Heart left ventricle (tissue), 16 donors: ENCODE results near the gene TMEM89. TPM values are rescaled to one million over a fixed set of nuclear protein-coding genes. Genes with fewer than 3 reads are reported as not detected.
A peak's percentile ranks its signal among the peaks of the same experiment; 100 is the strongest.

Experiments used
- ATAC-seq, 4 donors: fragments of 200-7000 bp; cut with Tn5 transposase; one replicate each; pipeline ENCODE4 v1.9.1; 2020 to 2022; ENCODE audit warnings: moderate library complexity in 4 of 4, mild to moderate bottlenecking in 3 of 4, moderate number of reproducible peaks in 1 of 4
- DNase-seq, 5 donors: peaks; one replicate each; pipeline ENCODE4 v3.0.0-alpha.2; 2020
- H3K27ac ChIP-seq, 12 donors: fragments of 200-600 bp; sonication (generic) in 4 of 12; one replicate each; pipeline versions ENCODE4 v1.5.0 to v1.8.0; 2016 to 2022; ENCODE audit warnings: mild to moderate bottlenecking in 2 of 12
- H3K27me3 ChIP-seq, 9 donors: fragments of 200-600 bp; sonication (generic) in 2 of 9; one replicate each; pipeline versions ENCODE4 v1.5.1 to v1.8.0; 2016 to 2022; ENCODE audit warnings: mild to moderate bottlenecking in 3 of 9
- H3K36me3 ChIP-seq, 9 donors: fragments of 200-600 bp; sonication (generic) in 2 of 9; one replicate each; pipeline versions ENCODE4 v1.5.0 to v1.8.0; 2018 to 2022; ENCODE audit warnings: mild to moderate bottlenecking in 2 of 9
- H3K4me1 ChIP-seq, 12 donors: fragments of 200-600 bp; sonication (generic) in 4 of 12; one replicate each; pipeline versions ENCODE4 v1.5.0 to v1.8.0; 2016 to 2022; ENCODE audit warnings: mild to moderate bottlenecking in 3 of 12
- H3K4me3 ChIP-seq, 12 donors: fragments of 200-600 bp; sonication (generic) in 4 of 12; one replicate each; pipeline versions ENCODE4 v1.5.0 to v1.8.0; 2017 to 2022; ENCODE audit warnings: mild to moderate bottlenecking in 9 of 12, moderate library complexity in 4 of 12
- H3K9me3 ChIP-seq, 12 donors: fragments of 200-600 bp; sonication (generic) in 4 of 12; one replicate each; pipeline versions ENCODE4 v1.5.0 to v1.8.0; 2016 to 2022; ENCODE audit warnings: mild to moderate bottlenecking in 1 of 12
- POLR2A ChIP-seq, 2 donors: fragments of 450-650 bp; IDR thresholded peaks; one replicate each; pipeline ENCODE4 v1.6.1; 2017; ENCODE audit warnings: antibody characterized with exemption in 2 of 2, mild to moderate bottlenecking in 2 of 2, moderate library complexity in 2 of 2
- WGBS, 4 donors: extraction: QIAGEN DNeasy Blood & Tissue Kit in 2 of 4; methylation state at CpG; one replicate each; pipeline versions ENCODE4 v1.1.5 to v1.1.7; 2013 to 2018; 5-methylcytosine and 5-hydroxymethylcytosine counted together
- intact Hi-C, 10 donors: fragments of 100-400 bp; cut with DNase I; formaldehyde crosslinking; loops; one replicate each; pipeline versions ENCODE4 v1.11.1 to v1.14.2; 2022
- polyA plus RNA-seq, 2 donors: library from polyadenylated mRNA; stranded (reverse); fragments of 200-250 nt; gene quantifications; one replicate each; pipeline ENCODE4 v1.2.3, GENCODE V29; 2013
- total RNA-seq, 9 donors: library from RNA; depleted of rRNA in 2 of 9; stranded (reverse); fragments of >200 nt in 2 of 9; fragmentation: NEBNext Ultra II Directional in 3 of 9; extraction: Animal tissue kit (Norgen Biotek cat#: 25700) in 3 of 9; gene quantifications; one replicate each; pipeline versions ENCODE4 v1.1.0 to v1.2.4, GENCODE V29; 2016 to 2023
- TF ChIP-seq, protein P1 (sequence below), 12 donors: fragments of 200-600 bp; sonication (generic) in 4 of 12; IDR thresholded peaks; one replicate each; pipeline versions ENCODE4 v1.5.0 to v1.8.0; 2018 to 2022; ENCODE audit warnings: antibody characterized with exemption in 12 of 12, mild to moderate bottlenecking in 5 of 12
- donor health status: ischemic (EF 13 %, LVEDD 7.1; RV severe dilation, severe dysfunction).
- donor health status: healthy with polysubstance abuse.
- donor health status: DM: no; HTN: yes; CAD: no.
- donor health status: DM: no; HTN: no; CAD: no.
- donor health status: ischemic (EF 25% LVEDD 6.9; RV normal size, moderate dysfunction).
- donor health status: ischemic (EF 25% LVEDD 5.7; RV mildly dilated, moderate dysfunction).
- donor health status: healthy.
- donor health status: DM: yes; HTN: yes; CAD: no.
- donor health status: ischemic (EF 35%, LVEDD 5.7; RV mildly dilated, moderate dysfunction).
- donor health status: nonischemic (EF 11% LVEDD 7.7; RV severe dilation, severe dysfunction).
- donor health status: DM: yes; HTN: yes; CAD: no.
- donor health status: PGD.
- donor health status: ischemic (EF 29% LVEDD 5.4; RV normal size, mild dysfunction).
- donor health status: nonischemic (EF 23%, LVEDD 6.1; RV moderate dilation, normal function).

TMEM89 gene
- total and polyA plus RNA-seq, 11 donors: not detected

DNA sequence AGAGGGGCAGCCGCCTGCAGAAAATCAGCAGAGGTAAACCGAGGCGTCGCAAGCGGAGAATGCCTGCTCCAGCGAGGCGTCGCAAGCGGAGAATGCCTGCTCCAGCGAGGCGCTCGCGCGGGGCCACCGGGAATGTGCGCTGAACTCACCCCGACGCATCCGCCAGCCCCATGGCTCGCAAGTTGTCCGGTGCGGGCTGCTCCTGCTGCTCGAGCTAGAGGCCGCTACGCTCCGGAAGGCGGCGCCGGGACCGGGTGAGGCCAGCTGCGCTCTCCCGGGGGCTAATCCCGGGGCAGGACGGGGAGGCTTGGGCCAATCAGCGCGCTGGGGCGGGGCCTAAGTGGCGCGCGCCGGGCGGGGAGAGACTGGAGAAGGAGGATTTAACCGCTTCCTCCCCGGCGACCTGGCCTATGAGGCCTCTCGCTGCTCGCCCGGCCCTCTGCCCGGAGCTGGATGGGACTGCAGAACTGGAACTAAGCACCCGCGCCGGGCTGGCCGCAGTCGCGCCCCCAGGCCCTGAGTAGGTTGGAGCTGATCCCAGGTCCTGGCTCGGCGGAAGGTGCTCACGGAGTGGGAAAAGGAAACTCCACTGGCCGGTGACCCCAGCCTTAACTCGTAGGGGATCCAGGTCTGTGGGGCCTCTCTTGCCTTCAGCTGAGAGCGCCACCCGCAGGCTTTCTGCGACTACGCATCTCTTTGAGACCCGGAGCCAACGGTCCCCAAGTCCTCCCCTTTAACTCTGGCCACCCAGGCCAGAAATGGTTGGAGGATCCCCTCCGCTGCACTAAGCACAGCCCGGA, 13.9 kb upstream of the TMEM89 start, which contains the start of gene SLC26A6:
SLC26A6 (minus strand) TSS at position 240 of the 800 bp plus-strand sequence; CDS start at position 172, 68 bp downstream.
- Histone ChIP-seq H3K36me3 (peaks cover 0 to 31% (median 9%) of the 10 kb centered on the region in 9 donors), H3K4me3 (peak within 1 kb of the TSS; percentile 64 to 96 (median 86)), H3K4me1 (peaks cover 0 to 28% (median 19%) of the 10 kb centered on the region in 12 donors), H3K27ac (peak within 1 kb of the TSS; percentile 28 to 90 (median 86)), H3K27me3 (no peaks in the 10 kb centered on the region), H3K9me3 (no peaks in the 10 kb centered on the region)
- 0 to 1% (median 0%) methylated on average over 10 to 68 of the region's 68 CpGs for WGBS, 4 donors
- DNase-seq (peak; percentile 97 to 99 (median 98)), ATAC-seq (peak; percentile 98 to 99 (median 98))
- intact Hi-C loops: loop anchor here in 2 of 10 donors (1.0 to 10.0 kb wide), 4 partner anchors 26 to 171 kb away; partner anchors contain the start of genes UQCRC1 (in 2 of the 2) and PFKFB4 (in 1 of the 2)
- peak in 1 of 2 donors; percentile 62 for TF ChIP-seq POLR2A (IDR thresholded peaks at IDR 0.05)
- TF ChIP-seq, protein P1, sequence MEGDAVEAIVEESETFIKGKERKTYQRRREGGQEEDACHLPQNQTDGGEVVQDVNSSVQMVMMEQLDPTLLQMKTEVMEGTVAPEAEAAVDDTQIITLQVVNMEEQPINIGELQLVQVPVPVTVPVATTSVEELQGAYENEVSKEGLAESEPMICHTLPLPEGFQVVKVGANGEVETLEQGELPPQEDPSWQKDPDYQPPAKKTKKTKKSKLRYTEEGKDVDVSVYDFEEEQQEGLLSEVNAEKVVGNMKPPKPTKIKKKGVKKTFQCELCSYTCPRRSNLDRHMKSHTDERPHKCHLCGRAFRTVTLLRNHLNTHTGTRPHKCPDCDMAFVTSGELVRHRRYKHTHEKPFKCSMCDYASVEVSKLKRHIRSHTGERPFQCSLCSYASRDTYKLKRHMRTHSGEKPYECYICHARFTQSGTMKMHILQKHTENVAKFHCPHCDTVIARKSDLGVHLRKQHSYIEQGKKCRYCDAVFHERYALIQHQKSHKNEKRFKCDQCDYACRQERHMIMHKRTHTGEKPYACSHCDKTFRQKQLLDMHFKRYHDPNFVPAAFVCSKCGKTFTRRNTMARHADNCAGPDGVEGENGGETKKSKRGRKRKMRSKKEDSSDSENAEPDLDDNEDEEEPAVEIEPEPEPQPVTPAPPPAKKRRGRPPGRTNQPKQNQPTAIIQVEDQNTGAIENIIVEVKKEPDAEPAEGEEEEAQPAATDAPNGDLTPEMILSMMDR (IDR thresholded peaks at IDR 0.05): peak in 10 of 12 donors; percentile 5 to 67 (median 45)

DNA sequence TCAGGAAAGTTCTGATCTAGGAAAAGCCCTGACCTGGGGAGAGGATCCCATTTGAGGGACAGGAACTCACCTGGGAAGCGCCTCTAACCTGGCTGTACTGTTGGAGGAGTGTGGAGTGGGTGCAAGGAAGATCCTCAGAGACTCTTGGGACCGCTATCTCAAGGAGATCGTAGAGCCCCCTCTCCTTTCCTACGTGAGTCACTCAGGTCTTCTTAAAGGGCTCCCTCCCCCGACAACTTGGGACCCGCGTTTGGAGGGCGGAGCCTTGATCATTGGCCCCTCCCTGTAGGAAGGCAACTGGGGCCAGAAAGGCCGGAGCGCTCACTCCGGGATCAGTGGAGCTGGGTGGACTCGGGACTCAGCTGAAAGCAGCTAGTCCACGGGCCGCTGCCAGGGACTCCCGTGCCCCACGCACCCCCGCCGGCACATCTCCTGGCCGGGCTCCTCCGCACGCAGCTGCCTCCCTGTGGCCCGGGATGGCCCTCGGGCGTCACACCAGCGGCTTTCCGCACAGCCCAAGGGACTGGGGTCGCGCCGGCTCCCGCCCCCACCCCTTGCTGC, 13.2 kb upstream of the TMEM89 start:
- Histone ChIP-seq H3K27me3 (no peaks in the 10 kb centered on the region), H3K27ac (peak overlapping the region in 11 of 12 donors; percentile 72 to 90 (median 85)), H3K4me1 (peaks cover 0 to 28% (median 19%) of the 10 kb centered on the region in 12 donors), H3K4me3 (peak overlapping the region; percentile 64 to 96 (median 86)), H3K36me3 (peaks cover 0 to 38% (median 14%) of the 10 kb centered on the region in 9 donors), H3K9me3 (no peaks in the 10 kb centered on the region)
- WGBS, 4 donors: 3 to 23% (median 6%) methylated on average over 5 to 30 of the region's 30 CpGs
- ATAC-seq: peak in 3 of 4 donors; percentile 5 to 58 (median 27)
- peak; percentile 45 to 78 (median 66) for DNase-seq
- no peak for TF ChIP-seq POLR2A (IDR thresholded peaks at IDR 0.05)
- TF ChIP-seq, protein P1 (IDR thresholded peaks at IDR 0.05): no peak
- intact Hi-C loops: loop anchor here in 2 of 10 donors (1.0 to 10.0 kb wide), 4 partner anchors 25 to 170 kb away; partner anchors contain the start of genes UQCRC1 (in 2 of the 2) and PFKFB4 (in 1 of the 2)

DNA sequence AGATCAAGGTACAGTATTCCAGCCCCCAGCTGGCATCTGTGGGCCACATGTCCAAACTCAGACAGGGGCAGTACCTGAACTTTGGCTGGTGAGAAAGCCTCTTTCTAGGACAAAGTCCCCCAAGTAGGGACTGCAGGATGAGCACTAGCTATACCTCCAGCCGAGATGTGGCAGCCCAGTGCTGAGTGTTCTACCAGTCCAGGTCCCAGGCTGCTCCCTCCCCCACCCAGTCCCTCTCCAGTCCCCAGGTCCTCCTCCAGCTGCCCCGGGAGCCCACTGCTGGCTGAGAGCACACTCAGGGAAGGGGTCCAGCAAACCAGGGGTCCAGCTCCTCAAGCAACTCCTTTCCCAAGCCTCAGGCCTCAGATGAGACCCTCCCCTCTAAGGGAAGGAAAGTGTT, 12.2 kb upstream of the TMEM89 start:
- Histone ChIP-seq H3K27ac (no peak overlapping the region), H3K27me3 (no peaks in the 10 kb centered on the region), H3K4me1 (peaks cover 0 to 28% (median 19%) of the 10 kb centered on the region in 12 donors), H3K36me3 (peaks cover 0 to 46% (median 20%) of the 10 kb centered on the region in 9 donors), H3K9me3 (no peaks in the 10 kb centered on the region), H3K4me3 (no peak overlapping the region)
- peak in 1 of 5 donors; percentile 18 for DNase-seq
- TF ChIP-seq POLR2A (IDR thresholded peaks at IDR 0.05): no peak
- TF ChIP-seq, protein P1 (IDR thresholded peaks at IDR 0.05): no peak
- ATAC-seq: no peak
- 86 to 93% (median 90%) methylated on average over 2 of the region's 2 CpGs for WGBS, 4 donors
- intact Hi-C loops: loop anchor here in 1 of 10 donors (2.0 to 10.0 kb wide), 3 partner anchors 25 to 169 kb away; partner anchors contain the start of genes PFKFB4 and UQCRC1
